ENCODE results near the gene KCNIP3. TPM values are rescaled to one million over a fixed set of nuclear protein-coding genes. Genes with fewer than 3 reads are reported as not detected.

Gene KCNIP3
- total RNA-seq, 1 donor from 2014 or later = 27.5 TPM

DNA sequence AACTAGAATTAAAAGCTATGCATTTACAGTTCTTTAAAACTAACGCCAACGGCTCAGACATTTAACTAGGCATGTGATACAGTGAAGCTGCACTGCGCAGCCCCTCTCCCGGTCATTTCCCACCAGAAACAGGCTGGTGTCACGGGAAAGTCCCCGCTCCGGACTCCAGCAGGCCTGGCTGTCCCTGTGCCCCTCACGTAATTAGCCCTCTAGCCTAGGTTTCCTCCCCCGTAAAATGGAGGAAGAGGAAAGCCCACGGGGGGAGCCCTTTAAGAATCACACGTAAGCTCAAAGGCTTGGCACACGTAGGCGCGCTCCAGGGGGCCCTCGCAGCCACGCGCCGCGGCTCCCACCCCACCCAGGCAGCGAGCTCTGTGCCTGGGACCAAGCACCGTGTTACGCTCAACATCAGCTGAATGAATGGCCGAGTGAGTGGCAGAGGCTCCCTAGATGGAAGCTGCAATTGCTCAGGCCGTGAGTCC is 48.0 kb downstream of the KCNIP3 start:
- Histone ChIP-seq H3K9me3 (no peaks in the 10 kb centered on the region), H3K4me3 (peak overlapping the region; percentile 62 to 71), H3K27me3 (no peaks in the 10 kb centered on the region), H3K27ac (peak overlapping the region; percentile 84), H3K36me3 (no peaks in the 10 kb centered on the region), H3K4me1 (peaks cover 31% of the 10 kb centered on the region)
- intact Hi-C loops (cut with DNase I) = no loop called here
- no peak for DNase-seq (ENCODE audit: extremely low spot score in 2 of 2)
- TF ChIP-seq POLR2AphosphoS5 (IDR thresholded peaks at IDR 0.05; ENCODE audit: insufficient read depth in 1 of 2, low read depth in 1 of 2) = no peak
- TF ChIP-seq, protein P1, sequence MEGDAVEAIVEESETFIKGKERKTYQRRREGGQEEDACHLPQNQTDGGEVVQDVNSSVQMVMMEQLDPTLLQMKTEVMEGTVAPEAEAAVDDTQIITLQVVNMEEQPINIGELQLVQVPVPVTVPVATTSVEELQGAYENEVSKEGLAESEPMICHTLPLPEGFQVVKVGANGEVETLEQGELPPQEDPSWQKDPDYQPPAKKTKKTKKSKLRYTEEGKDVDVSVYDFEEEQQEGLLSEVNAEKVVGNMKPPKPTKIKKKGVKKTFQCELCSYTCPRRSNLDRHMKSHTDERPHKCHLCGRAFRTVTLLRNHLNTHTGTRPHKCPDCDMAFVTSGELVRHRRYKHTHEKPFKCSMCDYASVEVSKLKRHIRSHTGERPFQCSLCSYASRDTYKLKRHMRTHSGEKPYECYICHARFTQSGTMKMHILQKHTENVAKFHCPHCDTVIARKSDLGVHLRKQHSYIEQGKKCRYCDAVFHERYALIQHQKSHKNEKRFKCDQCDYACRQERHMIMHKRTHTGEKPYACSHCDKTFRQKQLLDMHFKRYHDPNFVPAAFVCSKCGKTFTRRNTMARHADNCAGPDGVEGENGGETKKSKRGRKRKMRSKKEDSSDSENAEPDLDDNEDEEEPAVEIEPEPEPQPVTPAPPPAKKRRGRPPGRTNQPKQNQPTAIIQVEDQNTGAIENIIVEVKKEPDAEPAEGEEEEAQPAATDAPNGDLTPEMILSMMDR (IDR thresholded peaks at IDR 0.05) = no peak
- TF ChIP-seq POLR2A (IDR thresholded peaks at IDR 0.05) = no peak

DNA sequence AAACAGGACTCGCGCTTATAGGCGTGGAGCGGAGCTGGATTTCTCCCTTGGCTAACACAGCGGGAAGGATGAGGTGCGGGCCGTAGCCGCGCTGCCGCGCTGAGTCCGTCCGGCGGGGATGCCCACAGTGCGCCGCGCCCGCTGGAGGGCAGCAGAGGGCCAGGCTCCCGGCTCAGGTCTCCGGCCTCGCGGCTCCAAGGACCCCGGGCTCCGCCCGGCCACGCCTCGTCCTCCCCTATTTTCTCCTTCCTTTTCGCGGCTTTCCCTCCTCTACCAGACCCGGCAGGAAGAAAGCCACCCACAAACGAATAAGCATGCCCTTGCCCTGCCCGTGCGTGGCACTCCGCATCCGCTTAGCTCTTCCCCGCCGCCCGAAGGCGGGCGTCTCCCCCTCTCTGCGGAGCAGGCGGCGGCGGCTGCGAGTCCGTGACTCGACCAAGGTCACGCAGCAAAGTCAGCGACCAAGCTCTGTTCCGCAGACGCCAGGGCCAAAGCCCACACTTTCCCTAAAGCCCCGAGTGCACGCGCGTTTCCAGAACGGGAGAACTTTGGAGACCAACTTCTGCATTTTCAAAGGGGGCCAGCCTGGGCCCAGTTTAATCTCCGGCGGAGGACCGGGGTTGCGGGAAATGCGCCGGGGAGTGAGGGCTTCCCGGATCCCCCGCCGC is 48.5 kb downstream of the KCNIP3 start:
- DNase-seq (ENCODE audit: extremely low spot score in 2 of 2) = no peak

DNA sequence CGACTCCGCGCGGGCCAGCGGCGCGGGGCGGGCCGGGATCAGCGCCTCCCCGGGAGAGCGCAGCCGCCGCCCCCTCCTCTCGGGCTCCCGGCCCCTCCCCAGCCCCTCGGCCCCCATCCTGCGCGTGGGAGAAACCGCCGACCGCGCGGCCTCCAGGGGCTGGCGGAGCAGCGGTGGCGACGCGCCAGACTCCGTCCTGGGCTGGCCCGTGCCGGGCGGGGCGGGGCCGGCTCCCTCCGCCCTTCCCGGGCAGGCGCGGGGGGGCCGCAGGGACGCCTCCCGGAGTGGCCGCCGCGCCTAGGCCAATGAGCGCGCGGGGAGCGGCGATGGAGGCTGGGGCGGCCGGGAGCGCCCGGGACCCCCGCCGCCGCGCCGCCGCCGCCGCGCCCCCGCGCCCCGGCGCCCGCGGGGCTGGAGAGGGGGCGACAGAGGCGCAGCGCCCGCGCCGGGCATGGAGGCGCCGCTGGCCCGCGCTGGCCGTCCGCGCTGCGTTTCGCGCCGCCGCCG is 49.1 kb downstream of the KCNIP3 start:
- no peak for DNase-seq (ENCODE audit: extremely low spot score in 2 of 2)

More for the DNA sequence above, 48.5 kb downstream of the KCNIP3 start:
- Histone ChIP-seq H3K27ac (peak overlapping the region; percentile 84), H3K4me3 (peak overlapping the region; percentile 62 to 71), H3K27me3 (no peaks in the 10 kb centered on the region), H3K9me3 (no peaks in the 10 kb centered on the region), H3K36me3 (no peaks in the 10 kb centered on the region), H3K4me1 (peaks cover 31% of the 10 kb centered on the region)
- TF ChIP-seq POLR2A (IDR thresholded peaks at IDR 0.05) (no peak), POLR2AphosphoS5 (IDR thresholded peaks at IDR 0.05; ENCODE audit: insufficient read depth in 1 of 2, low read depth in 1 of 2) (peak in 1 of 2 donors; percentile 70)
- TF ChIP-seq, protein P1 (IDR thresholded peaks at IDR 0.05) = peak in 2 of 3 experiments; percentile 26 to 87
- intact Hi-C loops (cut with DNase I) = no loop called here

DNA sequence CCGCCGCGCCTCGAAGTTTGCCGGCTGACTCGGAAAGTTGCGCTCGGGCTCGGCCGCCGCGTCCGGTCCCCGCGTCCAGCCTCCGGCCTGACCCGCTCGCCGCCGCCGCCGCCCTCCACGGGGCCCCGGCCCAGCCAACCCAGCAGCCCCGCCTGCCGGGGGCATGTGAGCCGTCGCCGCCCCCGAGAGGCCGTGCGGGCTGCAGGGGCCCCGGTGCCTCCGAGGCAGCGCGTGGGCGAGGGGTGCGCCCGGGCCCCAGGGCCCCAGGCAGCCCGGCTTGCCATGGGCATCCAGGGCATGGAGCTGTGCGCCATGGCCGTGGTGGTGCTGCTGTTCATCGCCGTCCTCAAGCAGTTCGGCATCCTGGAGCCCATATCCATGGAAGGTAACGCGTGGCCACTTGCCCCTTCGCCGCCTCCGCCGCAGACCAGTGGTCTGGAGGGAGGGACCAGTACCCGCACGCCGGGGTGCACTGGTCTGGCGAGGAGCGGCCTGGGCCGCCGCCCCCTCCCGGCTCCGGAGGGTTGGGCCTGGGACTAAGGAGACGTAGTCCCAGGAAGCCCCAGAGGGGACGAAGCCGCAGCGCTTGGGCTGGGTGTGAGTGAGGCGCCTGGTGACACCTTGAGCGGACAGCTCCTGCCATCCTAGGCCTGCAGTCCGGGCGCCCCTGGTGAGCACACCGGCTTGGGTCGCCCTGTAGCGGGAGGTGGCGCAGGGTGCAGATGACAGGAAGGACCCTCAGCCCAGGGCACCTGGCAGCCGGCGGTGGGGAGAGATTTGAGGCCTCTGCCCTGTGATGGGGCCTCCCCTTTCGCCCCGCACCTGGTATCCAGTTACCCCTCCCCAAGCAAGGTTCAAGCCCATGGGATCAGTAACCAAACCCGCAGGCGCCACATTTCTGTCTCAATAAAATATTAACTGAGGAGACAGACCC is 49.9 kb downstream of the KCNIP3 start:
- Histone ChIP-seq H3K4me1 (peaks cover 31% of the 10 kb centered on the region), H3K36me3 (no peaks in the 10 kb centered on the region), H3K9me3 (no peaks in the 10 kb centered on the region), H3K27me3 (no peaks in the 10 kb centered on the region), H3K4me3 (peak overlapping the region; percentile 62 to 71), H3K27ac (peak overlapping the region; percentile 48)
- intact Hi-C loops (cut with DNase I) = no loop called here
- TF ChIP-seq, protein P1 (IDR thresholded peaks at IDR 0.05) = no peak
- peak in 1 of 2 donors; percentile 36 for TF ChIP-seq POLR2AphosphoS5 (IDR thresholded peaks at IDR 0.05; ENCODE audit: insufficient read depth in 1 of 2, low read depth in 1 of 2)
- peak in 1 of 2 donors; percentile 88 for DNase-seq (ENCODE audit: extremely low spot score in 2 of 2)

More for the DNA sequence above, 49.1 kb downstream of the KCNIP3 start:
- Histone ChIP-seq H3K4me3 (peak overlapping the region; percentile 62 to 71), H3K27me3 (no peaks in the 10 kb centered on the region), H3K27ac (peak overlapping the region; percentile 84), H3K36me3 (no peaks in the 10 kb centered on the region), H3K4me1 (peaks cover 31% of the 10 kb centered on the region), H3K9me3 (no peaks in the 10 kb centered on the region)
- intact Hi-C loops (cut with DNase I) = no loop called here
- TF ChIP-seq, protein P1 (IDR thresholded peaks at IDR 0.05) = no peak
- peak in 1 of 2 donors; percentile 36 for TF ChIP-seq POLR2A (IDR thresholded peaks at IDR 0.05)
- TF ChIP-seq POLR2AphosphoS5 (IDR thresholded peaks at IDR 0.05; ENCODE audit: insufficient read depth in 1 of 2, low read depth in 1 of 2) = no peak

All from vagina (tissue), 2 donors.